Mesendoderm (in vitro differentiated cells): ENCODE results near the gene PSORS1C1.

Experiments
- DNase-seq: peaks from one replicate; pipeline ENCODE4 v3.0.0; 2013
- H2AK5ac ChIP-seq: 2 replicates; pipeline ENCODE4 v1.6.1; 2013; ENCODE audit warnings: low read length, inconsistent platforms
- H2BK120ac ChIP-seq: 2 replicates; pipeline ENCODE4 v1.6.1; 2013; ENCODE audit warnings: low read depth, mild to moderate bottlenecking, low read length, moderate library complexity, mixed read lengths
- H2BK15ac ChIP-seq: replicated peaks from 2 replicates; pipeline ENCODE4 v1.6.1; 2013; ENCODE audit warnings: low read depth, mild to moderate bottlenecking, moderate library complexity
- H2BK5ac ChIP-seq: 2 replicates; pipeline ENCODE4 v1.6.1; 2013; ENCODE audit warnings: low read length, inconsistent platforms
- H3K18ac ChIP-seq: 2 replicates; pipeline ENCODE4 v1.6.1; 2013; ENCODE audit warnings: mild to moderate bottlenecking, low read length, mixed read lengths
- H3K23ac ChIP-seq: one replicate; pipeline ENCODE4 v1.6.1; 2013; ENCODE audit warnings: low read length
- H3K27ac ChIP-seq: 2 replicates; pipeline ENCODE4 v1.5.1; 2013; ENCODE audit warnings: low read depth, mild to moderate bottlenecking, inconsistent platforms, low read length, moderate library complexity
- H3K27me3 ChIP-seq: 2 replicates; pipeline ENCODE4 v1.6.1; 2013; ENCODE audit warnings: low read length, control low read depth, mild to moderate bottlenecking, inconsistent platforms; ENCODE audit not compliant: insufficient read depth, poor library complexity
- H3K36me3 ChIP-seq: 2 replicates; pipeline ENCODE4 v1.6.1; 2013; ENCODE audit warnings: low read length, inconsistent platforms; ENCODE audit not compliant: control insufficient read depth, insufficient read depth
- H3K4ac ChIP-seq: one replicate; pipeline ENCODE4 v1.6.1; 2013; ENCODE audit warnings: low read depth, mild to moderate bottlenecking, low read length, moderate library complexity
- H3K4me1 ChIP-seq: 2 replicates; pipeline ENCODE4 v1.6.1; 2013; ENCODE audit warnings: low read depth, low read length, inconsistent platforms; ENCODE audit not compliant: control insufficient read depth
- H3K4me2 ChIP-seq: 2 replicates; pipeline ENCODE4 v1.6.1; 2013; ENCODE audit warnings: low read length
- H3K4me3 ChIP-seq: 2 replicates; pipeline ENCODE4 v1.5.1; 2013; ENCODE audit warnings: mild to moderate bottlenecking, low read length
- H3K56ac ChIP-seq: one replicate; pipeline ENCODE4 v1.6.1; 2013; ENCODE audit warnings: low read length
- H3K79me1 ChIP-seq: 2 replicates; pipeline ENCODE4 v1.6.1; 2013; ENCODE audit warnings: low read length, inconsistent platforms
- H3K79me2 ChIP-seq: 2 replicates; pipeline ENCODE4 v1.6.1; 2013; ENCODE audit warnings: mild to moderate bottlenecking, low read length; ENCODE audit not compliant: control insufficient read depth, insufficient read depth
- H3K9ac ChIP-seq: 2 replicates; pipeline ENCODE4 v1.6.1; 2013; ENCODE audit warnings: low read length, inconsistent platforms
- H4K5ac ChIP-seq: one replicate; pipeline ENCODE4 v1.6.1; 2013; ENCODE audit warnings: low read length
- H4K8ac ChIP-seq: one replicate; pipeline ENCODE4 v1.6.1; 2013; ENCODE audit warnings: low read depth, mild to moderate bottlenecking, control low read depth, low read length, moderate library complexity
- WGBS: extraction: QIAGEN DNeasy Blood & Tissue Kit; methylation state at CpG from one replicate; pipeline ENCODE4 v1.1.7; 2013; ENCODE audit warnings: low lambda C conversion rate, missing lambda C conversion rate; ENCODE audit not compliant: insufficient coverage; ENCODE audit errors: extremely low coverage; 5-methylcytosine and 5-hydroxymethylcytosine counted together

The PSORS1C1 gene

GRCh38 chr6:31113861-31114540 lies 599 bp upstream of the PSORS1C1 start:
- Histone ChIP-seq H3K4ac (no peak overlapping the region), H4K8ac (no peak overlapping the region), H3K36me3 (no peaks in the 10 kb centered on the region), H2BK15ac (no peak overlapping the region), H3K79me2 (no peaks in the 10 kb centered on the region), H3K27me3 (no peaks in the 10 kb centered on the region), H2AK5ac (no peak overlapping the region), H3K23ac (no peak overlapping the region), H3K56ac (peak overlapping the region; percentile 18), H3K4me3 (no peak overlapping the region), H4K5ac (no peak overlapping the region), H3K18ac (no peak overlapping the region), H3K9ac (no peak overlapping the region), H3K4me2 (no peak overlapping the region), H3K4me1 (peaks cover 15% of the 10 kb centered on the region), H2BK5ac (no peak overlapping the region), H3K27ac (peak overlapping the region; percentile 36), H2BK120ac (no peak overlapping the region), H3K79me1 (no peaks in the 10 kb centered on the region)
- peak; percentile 77 for DNase-seq
- no CpG with 5 or more reads among the region's 7 CpGs for WGBS

- Histone ChIP-seq H3K79me2 (no peaks in the 10 kb centered on the region), H3K4me2 (no peak overlapping the region), H3K4me1 (peaks cover 15% of the 10 kb centered on the region), H3K27ac (no peak overlapping the region), H4K5ac (no peak overlapping the region), H2AK5ac (peak overlapping the region; percentile 85), H3K4me3 (no peak overlapping the region), H3K23ac (no peak overlapping the region), H3K9ac (peak overlapping the region; percentile 47), H3K36me3 (no peaks in the 10 kb centered on the region), H4K8ac (no peak overlapping the region), H3K27me3 (no peaks in the 10 kb centered on the region), H3K79me1 (no peaks in the 10 kb centered on the region), H3K56ac (peak overlapping the region; percentile 60), H2BK120ac (no peak overlapping the region), H3K18ac (no peak overlapping the region), H3K4ac (no peak overlapping the region), H2BK5ac (peak overlapping the region; percentile 30), H2BK15ac (no peak overlapping the region)
- no CpG with 5 or more reads among the region's 9 CpGs for WGBS
- peak; percentile 70 for DNase-seq
Observed at GRCh38 chr6:31114970-31115849, 610 bp downstream of the PSORS1C1 start.

- Histone ChIP-seq H2BK5ac (no peak overlapping the region), H3K56ac (no peak overlapping the region), H3K4me2 (no peak overlapping the region), H3K9ac (no peak overlapping the region), H3K4me3 (no peak overlapping the region), H3K4me1 (peaks cover 11% of the 10 kb centered on the region), H3K23ac (no peak overlapping the region), H3K27me3 (no peaks in the 10 kb centered on the region), H4K5ac (no peak overlapping the region), H3K18ac (no peak overlapping the region), H3K79me2 (no peaks in the 10 kb centered on the region), H3K79me1 (no peaks in the 10 kb centered on the region), H4K8ac (no peak overlapping the region), H2BK15ac (no peak overlapping the region), H2AK5ac (peak overlapping the region; percentile 31), H3K4ac (no peak overlapping the region), H3K36me3 (no peaks in the 10 kb centered on the region), H2BK120ac (no peak overlapping the region), H3K27ac (no peak overlapping the region)
- no CpG with 5 or more reads among the region's 12 CpGs for WGBS
- DNase-seq, result no peak
Observed at GRCh38 chr6:31115941-31116560, 1.5 kb downstream of the PSORS1C1 start.

GRCh38 chr6:31116661-31117385 lies 2.2 kb downstream of the PSORS1C1 start:
- WGBS, result no CpG with 5 or more reads among the region's 19 CpGs
- DNase-seq, result no peak
- H3K9ac ChIP-seq, result no peak overlapping the region
- H3K79me1 ChIP-seq, result no peaks in the 10 kb centered on the region
- no peak overlapping the region for H3K4me2 ChIP-seq
- no peak overlapping the region for H3K4ac ChIP-seq
- H3K18ac ChIP-seq, result no peak overlapping the region
- H2BK5ac ChIP-seq, result no peak overlapping the region
- H3K27ac ChIP-seq, result no peak overlapping the region
- H2BK120ac ChIP-seq, result no peak overlapping the region
- H2BK15ac ChIP-seq, result no peak overlapping the region
- no peaks in the 10 kb centered on the region for H3K36me3 ChIP-seq
- no peak overlapping the region for H3K56ac ChIP-seq
- H4K5ac ChIP-seq, result no peak overlapping the region
- no peak overlapping the region for H3K23ac ChIP-seq
- H3K4me3 ChIP-seq, result no peak overlapping the region
- H3K4me1 ChIP-seq, result peaks cover 11% of the 10 kb centered on the region
- no peak overlapping the region for H4K8ac ChIP-seq
- H3K27me3 ChIP-seq, result no peaks in the 10 kb centered on the region
- no peaks in the 10 kb centered on the region for H3K79me2 ChIP-seq
- H2AK5ac ChIP-seq, result no peak overlapping the region

GRCh38 chr6:31118178-31118577 lies 3.6 kb downstream of the PSORS1C1 start:
- Histone ChIP-seq H3K4me2 (no peak overlapping the region), H4K8ac (no peak overlapping the region), H3K4me3 (no peak overlapping the region), H3K9ac (no peak overlapping the region), H2BK5ac (no peak overlapping the region), H3K79me2 (no peaks in the 10 kb centered on the region), H3K4me1 (peaks cover 11% of the 10 kb centered on the region), H2BK15ac (no peak overlapping the region), H3K27ac (no peak overlapping the region), H3K27me3 (no peaks in the 10 kb centered on the region), H3K79me1 (no peaks in the 10 kb centered on the region), H3K36me3 (no peaks in the 10 kb centered on the region), H2BK120ac (no peak overlapping the region), H3K56ac (no peak overlapping the region), H4K5ac (no peak overlapping the region), H3K18ac (no peak overlapping the region), H3K23ac (no peak overlapping the region), H3K4ac (no peak overlapping the region), H2AK5ac (no peak overlapping the region)
- no peak for DNase-seq
- WGBS, result no CpG with 5 or more reads among the region's 7 CpGs
